Gastrocnemius medialis (tissue), 4 donors: ENCODE results near the gene SLC7A6. TPM values are rescaled to one million over a fixed set of nuclear protein-coding genes. Genes with fewer than 3 reads are reported as not detected.

Experiments
- ATAC-seq, 2 donors: fragments of 150-250 bp; one replicate each; pipeline ENCODE4 v1.9.1; 2016
- DNase-seq, 2 donors: peaks; one replicate each; pipeline ENCODE4 v3.0.0-alpha.2; 2019
- H3K27ac ChIP-seq, 4 donors: fragments of 200-600 bp; sonication (generic); 1 replicate in 1 of 4; 2 replicates in 3 of 4; pipeline ENCODE4 v1.5.1; 2016 to 2018; ENCODE audit warnings: mild to moderate bottlenecking in 2 of 4, moderate library complexity in 1 of 4
- H3K27me3 ChIP-seq, 3 donors: fragments of 200-600 bp; sonication (generic) in 2 of 3; 1 replicate in 1 of 3; 2 replicates in 2 of 3; pipeline versions ENCODE4 v1.5.1 to v1.6.0; 2016 to 2019; ENCODE audit warnings: mild to moderate bottlenecking in 1 of 3, moderate library complexity in 1 of 3
- H3K36me3 ChIP-seq, 2 donors: fragments of 200-600 bp; sonication (generic) in 1 of 2; one replicate each; pipeline ENCODE4 v1.5.1; 2017 to 2018
- H3K4me1 ChIP-seq, 2 donors: fragments of 200-600 bp; sonication (generic) in 1 of 2; one replicate each; pipeline ENCODE4 v1.5.1; 2016 to 2017; ENCODE audit warnings: mild to moderate bottlenecking in 2 of 2
- H3K4me3 ChIP-seq, 4 donors: fragments of 200-600 bp; sonication (generic) in 3 of 4; 1 replicate in 1 of 4; 2 replicates in 3 of 4; pipeline ENCODE4 v1.5.1; 2016 to 2019; ENCODE audit warnings: mild to moderate bottlenecking in 2 of 4
- H3K9me3 ChIP-seq, 3 donors: fragments of 200-600 bp; sonication (generic) in 2 of 3; 1 replicate in 1 of 3; 2 replicates in 2 of 3; pipeline ENCODE4 v1.5.1; 2016 to 2019
- CTCF ChIP-seq, 5 experiments: fragments of 450-650 bp in 3 of 5; fragments of 200-600 bp in 2 of 5; sonication (generic) in 2 of 5; IDR thresholded peaks in 4 of 5; conservative IDR thresholded peaks in 1 of 5; 1 replicate in 4 of 5; 2 replicates in 1 of 5; pipeline ENCODE4 v1.5.1; 2016 to 2019; ENCODE audit warnings: antibody characterized with exemption in 5 of 5, mild to moderate bottlenecking in 3 of 5, moderate library complexity in 3 of 5
- POLR2A ChIP-seq, 2 donors: fragments of 450-650 bp; IDR thresholded peaks; one replicate each; pipeline ENCODE4 v1.6.1; 2017; ENCODE audit warnings: antibody characterized with exemption in 2 of 2, mild to moderate bottlenecking in 2 of 2, moderate library complexity in 2 of 2
- in situ Hi-C, 4 donors: fragments of 200-750 bp; cut with MboI; loops; one replicate each; pipeline versions ENCODE4 v1.15.0 to v1.8.0; 2017; ENCODE audit warnings: low sequenced_read_pairs in 4 of 4
- intact Hi-C: fragments of 100-400 bp; cut with DNase I; formaldehyde crosslinking; loops from one replicate; pipeline ENCODE4 v1.15.1; 2023; ENCODE audit warnings: low total_unique reads
- total RNA-seq, 4 donors: library from RNA; depleted of rRNA; stranded (reverse); fragments of >200 nt; gene quantifications; one replicate each; pipeline versions ENCODE4 v1.1.0 to v1.2.3, GENCODE V29; 2016

The SLC7A6 gene
- total RNA-seq, 4 donors from 2014 or later = 97.3 to 205 (median 117) TPM

GRCh38 chr16:68272507-68273209, 8.3 kb downstream of the SLC7A6 start:
- H3K27ac ChIP-seq = peak overlapping the region; percentile 95 to 100 (median 99)

DNA sequence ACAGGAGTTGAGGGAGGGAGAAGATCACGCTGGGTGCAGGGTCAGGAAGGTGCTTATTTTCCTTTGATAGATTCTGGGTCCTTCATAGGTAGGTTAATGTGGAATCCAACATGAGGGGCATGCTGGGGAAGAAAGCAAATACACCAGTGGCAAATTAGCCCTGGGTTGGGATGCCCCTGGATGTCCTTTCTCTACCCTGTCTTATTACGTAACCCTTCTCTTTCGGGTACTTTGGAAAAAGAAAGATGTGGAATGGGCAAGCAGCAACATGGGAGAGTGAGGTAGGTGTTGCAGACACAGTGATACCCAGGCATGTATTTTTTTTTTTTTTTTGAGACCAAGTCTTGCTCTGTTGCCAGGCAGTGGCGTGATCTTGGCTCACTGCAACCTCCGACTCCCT, 9.1 kb downstream of the SLC7A6 start:
- no peak for TF ChIP-seq POLR2A (IDR thresholded peaks at IDR 0.05)
- no peak for TF ChIP-seq CTCF (IDR thresholded peaks at IDR 0.05 in 4 of 5, conservative IDR thresholded peaks at IDR 0.05 in 1 of 5)
- intact Hi-C loops = no loop called here
- in situ Hi-C loops = no loop called here

More at GRCh38 chr16:68272507-68273209, 8.3 kb downstream of the SLC7A6 start:
- intact Hi-C loops (no loop called here), in situ Hi-C loops (no loop called here)
- ATAC-seq (no peak), DNase-seq (peak in 1 of 2 donors; percentile 39)
- Histone ChIP-seq H3K9me3 (no peaks in the 10 kb centered on the region), H3K4me3 (peak overlapping the region in 1 of 4 donors; percentile 3), H3K27me3 (no peaks in the 10 kb centered on the region), H3K36me3 (peaks cover 0 to 56% of the 10 kb centered on the region in 2 donors), H3K4me1 (peaks cover 85 to 93% of the 10 kb centered on the region in 2 donors)
- TF ChIP-seq CTCF (IDR thresholded peaks at IDR 0.05 in 4 of 5, conservative IDR thresholded peaks at IDR 0.05 in 1 of 5) = no peak
- TF ChIP-seq POLR2A (IDR thresholded peaks at IDR 0.05) = no peak

GRCh38 chr16:68273896-68274295, 9.6 kb downstream of the SLC7A6 start:
- in situ Hi-C loops (no loop called here), intact Hi-C loops (no loop called here)
- ATAC-seq (no peak), DNase-seq (no peak)
- H3K4me3 ChIP-seq = peak overlapping the region in 1 of 4 donors; percentile 16
- H3K27me3 ChIP-seq = no peaks in the 10 kb centered on the region
- H3K4me1 ChIP-seq = peaks cover 72 to 88% of the 10 kb centered on the region in 2 donors
- TF ChIP-seq CTCF (IDR thresholded peaks at IDR 0.05 in 4 of 5, conservative IDR thresholded peaks at IDR 0.05 in 1 of 5) = no peak
- TF ChIP-seq POLR2A (IDR thresholded peaks at IDR 0.05) = no peak
- H3K9me3 ChIP-seq = no peaks in the 10 kb centered on the region
- H3K36me3 ChIP-seq = peaks cover 0 to 48% of the 10 kb centered on the region in 2 donors
- H3K27ac ChIP-seq = peak overlapping the region; percentile 95 to 100 (median 99)

More for the DNA sequence above, 9.1 kb downstream of the SLC7A6 start:
- Histone ChIP-seq H3K27me3 (no peaks in the 10 kb centered on the region), H3K4me1 (peaks cover 77 to 91% of the 10 kb centered on the region in 2 donors), H3K9me3 (no peaks in the 10 kb centered on the region), H3K36me3 (peaks cover 0 to 53% of the 10 kb centered on the region in 2 donors), H3K27ac (peak overlapping the region; percentile 95 to 100 (median 99)), H3K4me3 (no peak overlapping the region)
- ATAC-seq (no peak), DNase-seq (no peak)

DNA sequence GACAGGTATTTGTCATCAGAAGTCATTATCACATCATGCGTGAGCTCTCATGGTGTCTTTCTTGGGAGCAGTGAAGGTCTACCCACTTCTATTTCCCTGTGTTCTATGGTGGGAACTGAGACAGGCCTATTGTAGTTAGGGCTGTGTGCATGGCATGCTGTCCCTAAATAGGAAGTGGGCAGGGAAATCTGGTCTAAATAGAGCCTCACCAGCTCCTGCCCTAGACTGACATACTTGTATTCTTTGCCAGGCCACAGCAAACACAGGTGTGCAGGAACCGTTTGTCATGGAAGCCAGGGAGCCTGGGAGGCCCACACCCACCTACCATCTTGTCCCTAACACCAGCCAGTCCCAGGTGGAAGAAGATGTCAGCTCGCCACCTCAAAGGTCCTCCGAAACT, 10.1 kb downstream of the SLC7A6 start:
- Histone ChIP-seq H3K27me3 (no peaks in the 10 kb centered on the region), H3K36me3 (peaks cover 0 to 43% of the 10 kb centered on the region in 2 donors), H3K9me3 (no peaks in the 10 kb centered on the region), H3K4me1 (peaks cover 71 to 89% of the 10 kb centered on the region in 2 donors), H3K27ac (peak overlapping the region; percentile 95 to 100 (median 99)), H3K4me3 (peak overlapping the region in 2 of 4 donors; percentile 15 to 24)
- TF ChIP-seq POLR2A (IDR thresholded peaks at IDR 0.05) (peak; percentile 35 to 38), CTCF (IDR thresholded peaks at IDR 0.05 in 4 of 5, conservative IDR thresholded peaks at IDR 0.05 in 1 of 5) (no peak)
- in situ Hi-C loops = no loop called here
- intact Hi-C loops = no loop called here
- peak; percentile 43 to 54 for DNase-seq
- ATAC-seq = peak; percentile 22 to 23
